K562 (cell line): Measurements from ENCODE around the gene CCNJL. TPM values are rescaled to one million over a fixed set of nuclear protein-coding genes. Genes with fewer than 3 reads are reported as not detected.

Experiments used
- CHCHD3 ChIP-seq: fragments of 250-450 bp; sonication (Bioruptor Pico); IDR thresholded peaks from 2 replicates; pipeline ENCODE4 v2.1.2; 2022; ENCODE audit warnings: mild to moderate bottlenecking
- EHMT2 ChIP-seq: fragments of 450-650 bp; IDR thresholded peaks from 2 replicates; pipeline ENCODE4 v1.6.1; 2018; ENCODE audit warnings: antibody characterized with exemption
- GABPA ChIP-seq: fragments of 200-800 bp; sonication (Bioruptor generic); conservative IDR thresholded peaks from 2 replicates; pipeline ENCODE4 v1.6.1; 2016; ENCODE audit warnings: low read depth, missing genetic modification characterization, missing compliant biosample characterization
- TOE1 ChIP-seq, 2 experiments: fragments of 450-650 bp in 1 of 2; sonication (generic) in 1 of 2; formaldehyde crosslinking in 1 of 2; IDR thresholded peaks; 2 replicates each; pipeline versions ENCODE4 v1.7.1 to v1.8.0; 2016 to 2022; ENCODE audit warnings: borderline replicate concordance in 2 of 2, mild to moderate bottlenecking in 2 of 2, antibody characterized with exemption in 1 of 2, inconsistent platforms in 1 of 2, low read depth in 1 of 2, missing genetic modification reagents in 1 of 2, moderate library complexity in 1 of 2
- polyA plus RNA-seq, 8 experiments: library from polyadenylated mRNA; depleted of rRNA in 4 of 8; stranded (reverse) in 5 of 8; unstranded in 3 of 8; fragments of >200 nt; fragmentation: Nextera tagmentation in 2 of 8; fragmentation: Illumina TruSeq in 1 of 8; extraction: Ambion mirVana in 2 of 8; extraction: Trizol in 1 of 8; gene quantifications; 2 replicates each; pipeline versions ENCODE4 v1.2.1 to v1.2.3, GENCODE V29; 2011 to 2014; ENCODE audit warnings: inconsistent platforms in 1 of 8, missing spikeins in 1 of 8
- total RNA-seq, 7 experiments: library from RNA; depleted of rRNA in 6 of 7; stranded (reverse); fragments of >200 nt in 6 of 7; fragmentation: Illumina TruSeq in 2 of 7; extraction: Trizol in 2 of 7; gene quantifications; 2 replicates each; pipeline versions ENCODE4 v1.2.1 to v1.2.3, GENCODE V29; 2011 to 2021; ENCODE audit warnings: low replicate concordance in 1 of 7
- TF ChIP-seq, protein P1 (sequence below): fragments of 450-650 bp; IDR thresholded peaks from 2 replicates; pipeline ENCODE4 v1.6.1; 2016; ENCODE audit warnings: low read depth
- TF ChIP-seq, protein P2 (sequence below): IDR thresholded peaks from 2 replicates; pipeline ENCODE4 v1.6.1; 2012; ENCODE audit warnings: low read depth, low read length, improper control_type of control experiment, borderline replicate concordance
- TF ChIP-seq, protein P3 (sequence below): fragments of 250-450 bp; sonication (Bioruptor Pico); IDR thresholded peaks from 2 replicates; pipeline ENCODE4 v1.4.0; 2020; ENCODE audit warnings: mild to moderate bottlenecking, moderate library complexity

Gene CCNJL
- total and polyA plus RNA-seq, 9 of the 15 experiments (the other 6 are each of a cell fraction or from before 2014, with no cell fraction given) = 0.04 TPM; not detected in 8

DNA sequence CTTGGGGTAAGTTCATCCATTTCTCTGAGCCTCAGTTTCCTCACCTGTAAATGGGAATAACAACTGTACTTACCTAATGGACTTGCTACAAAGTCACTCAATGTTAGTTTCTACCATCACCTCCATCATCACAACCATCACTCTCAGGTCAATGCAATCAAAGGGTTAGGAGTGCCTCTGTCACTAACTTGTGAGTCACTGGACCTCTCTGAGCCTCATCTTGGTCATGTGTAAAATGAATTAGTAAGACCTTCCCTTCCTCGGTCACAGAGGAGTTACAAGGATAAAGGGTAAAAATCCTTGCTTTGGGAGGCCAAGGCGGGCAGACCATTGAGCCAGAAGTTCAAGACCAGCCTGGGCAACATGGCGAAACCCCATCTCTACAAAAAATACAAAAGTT is 70.2 kb downstream of the CCNJL start (continued):
- TF ChIP-seq, protein P1, sequence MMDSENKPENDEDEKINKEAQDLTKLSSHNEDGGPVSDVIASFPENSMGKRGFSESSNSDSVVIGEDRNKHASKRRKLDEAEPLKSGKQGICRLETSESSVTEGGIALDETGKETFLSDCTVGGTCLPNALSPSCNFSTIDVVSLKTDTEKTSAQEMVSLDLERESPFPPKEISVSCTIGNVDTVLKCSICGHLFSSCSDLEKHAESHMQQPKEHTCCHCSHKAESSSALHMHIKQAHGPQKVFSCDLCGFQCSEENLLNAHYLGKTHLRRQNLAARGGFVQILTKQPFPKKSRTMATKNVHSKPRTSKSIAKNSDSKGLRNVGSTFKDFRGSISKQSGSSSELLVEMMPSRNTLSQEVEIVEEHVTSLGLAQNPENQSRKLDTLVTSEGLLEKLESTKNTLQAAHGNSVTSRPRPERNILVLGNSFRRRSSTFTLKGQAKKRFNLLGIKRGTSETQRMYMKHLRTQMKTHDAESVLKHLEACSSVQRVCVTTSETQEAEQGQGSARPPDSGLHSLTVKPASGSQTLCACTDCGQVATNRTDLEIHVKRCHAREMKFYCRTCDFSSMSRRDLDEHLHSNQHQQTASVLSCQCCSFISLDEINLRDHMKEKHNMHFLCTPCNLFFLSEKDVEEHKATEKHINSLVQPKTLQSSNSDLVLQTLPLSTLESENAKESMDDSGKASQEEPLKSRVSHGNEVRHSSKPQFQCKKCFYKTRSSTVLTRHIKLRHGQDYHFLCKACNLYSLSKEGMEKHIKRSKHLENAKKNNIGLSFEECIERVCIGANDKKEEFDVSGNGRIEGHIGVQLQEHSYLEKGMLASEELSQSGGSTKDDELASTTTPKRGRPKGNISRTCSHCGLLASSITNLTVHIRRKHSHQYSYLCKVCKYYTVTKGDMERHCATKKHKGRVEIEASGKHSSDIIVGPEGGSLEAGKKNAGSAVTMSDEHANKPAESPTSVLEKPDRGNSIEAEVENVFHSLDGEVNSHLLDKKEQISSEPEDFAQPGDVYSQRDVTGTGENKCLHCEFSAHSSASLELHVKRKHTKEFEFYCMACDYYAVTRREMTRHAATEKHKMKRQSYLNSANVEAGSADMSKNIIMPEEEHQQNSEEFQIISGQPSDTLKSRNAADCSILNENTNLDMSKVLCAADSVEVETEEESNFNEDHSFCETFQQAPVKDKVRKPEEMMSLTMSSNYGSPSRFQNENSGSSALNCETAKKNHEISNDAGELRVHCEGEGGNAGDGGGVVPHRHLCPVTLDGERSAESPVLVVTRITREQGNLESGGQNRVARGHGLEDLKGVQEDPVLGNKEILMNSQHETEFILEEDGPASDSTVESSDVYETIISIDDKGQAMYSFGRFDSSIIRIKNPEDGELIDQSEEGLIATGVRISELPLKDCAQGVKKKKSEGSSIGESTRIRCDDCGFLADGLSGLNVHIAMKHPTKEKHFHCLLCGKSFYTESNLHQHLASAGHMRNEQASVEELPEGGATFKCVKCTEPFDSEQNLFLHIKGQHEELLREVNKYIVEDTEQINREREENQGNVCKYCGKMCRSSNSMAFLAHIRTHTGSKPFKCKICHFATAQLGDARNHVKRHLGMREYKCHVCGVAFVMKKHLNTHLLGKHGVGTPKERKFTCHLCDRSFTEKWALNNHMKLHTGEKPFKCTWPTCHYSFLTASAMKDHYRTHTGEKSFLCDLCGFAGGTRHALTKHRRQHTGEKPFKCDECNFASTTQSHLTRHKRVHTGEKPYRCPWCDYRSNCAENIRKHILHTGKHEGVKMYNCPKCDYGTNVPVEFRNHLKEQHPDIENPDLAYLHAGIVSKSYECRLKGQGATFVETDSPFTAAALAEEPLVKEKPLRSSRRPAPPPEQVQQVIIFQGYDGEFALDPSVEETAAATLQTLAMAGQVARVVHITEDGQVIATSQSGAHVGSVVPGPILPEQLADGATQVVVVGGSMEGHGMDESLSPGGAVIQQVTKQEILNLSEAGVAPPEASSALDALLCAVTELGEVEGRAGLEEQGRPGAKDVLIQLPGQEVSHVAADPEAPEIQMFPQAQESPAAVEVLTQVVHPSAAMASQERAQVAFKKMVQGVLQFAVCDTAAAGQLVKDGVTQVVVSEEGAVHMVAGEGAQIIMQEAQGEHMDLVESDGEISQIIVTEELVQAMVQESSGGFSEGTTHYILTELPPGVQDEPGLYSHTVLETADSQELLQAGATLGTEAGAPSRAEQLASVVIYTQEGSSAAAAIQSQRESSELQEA = no peak
- TF ChIP-seq, protein P2, sequence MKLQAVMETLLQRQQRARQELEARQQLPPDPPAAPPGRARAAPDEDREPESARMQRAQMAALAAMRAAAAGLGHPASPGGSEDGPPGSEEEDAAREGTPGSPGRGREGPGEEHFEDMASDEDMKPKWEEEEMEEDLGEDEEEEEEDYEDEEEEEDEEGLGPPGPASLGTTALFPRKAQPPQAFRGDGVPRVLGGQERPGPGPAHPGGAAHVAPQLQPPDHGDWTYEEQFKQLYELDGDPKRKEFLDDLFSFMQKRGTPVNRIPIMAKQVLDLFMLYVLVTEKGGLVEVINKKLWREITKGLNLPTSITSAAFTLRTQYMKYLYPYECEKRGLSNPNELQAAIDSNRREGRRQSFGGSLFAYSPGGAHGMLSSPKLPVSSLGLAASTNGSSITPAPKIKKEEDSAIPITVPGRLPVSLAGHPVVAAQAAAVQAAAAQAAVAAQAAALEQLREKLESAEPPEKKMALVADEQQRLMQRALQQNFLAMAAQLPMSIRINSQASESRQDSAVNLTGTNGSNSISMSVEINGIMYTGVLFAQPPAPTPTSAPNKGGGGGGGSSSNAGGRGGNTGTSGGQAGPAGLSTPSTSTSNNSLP = no peak
- no peak for TF ChIP-seq TOE1 (IDR thresholded peaks at IDR 0.05; ENCODE audit: borderline replicate concordance)
- no peak for TF ChIP-seq TOE1 (CRISPR knock-in tag; IDR thresholded peaks at IDR 0.05; ENCODE audit: borderline replicate concordance, low read depth)
- no peak for TF ChIP-seq GABPA
- TF ChIP-seq, protein P3, sequence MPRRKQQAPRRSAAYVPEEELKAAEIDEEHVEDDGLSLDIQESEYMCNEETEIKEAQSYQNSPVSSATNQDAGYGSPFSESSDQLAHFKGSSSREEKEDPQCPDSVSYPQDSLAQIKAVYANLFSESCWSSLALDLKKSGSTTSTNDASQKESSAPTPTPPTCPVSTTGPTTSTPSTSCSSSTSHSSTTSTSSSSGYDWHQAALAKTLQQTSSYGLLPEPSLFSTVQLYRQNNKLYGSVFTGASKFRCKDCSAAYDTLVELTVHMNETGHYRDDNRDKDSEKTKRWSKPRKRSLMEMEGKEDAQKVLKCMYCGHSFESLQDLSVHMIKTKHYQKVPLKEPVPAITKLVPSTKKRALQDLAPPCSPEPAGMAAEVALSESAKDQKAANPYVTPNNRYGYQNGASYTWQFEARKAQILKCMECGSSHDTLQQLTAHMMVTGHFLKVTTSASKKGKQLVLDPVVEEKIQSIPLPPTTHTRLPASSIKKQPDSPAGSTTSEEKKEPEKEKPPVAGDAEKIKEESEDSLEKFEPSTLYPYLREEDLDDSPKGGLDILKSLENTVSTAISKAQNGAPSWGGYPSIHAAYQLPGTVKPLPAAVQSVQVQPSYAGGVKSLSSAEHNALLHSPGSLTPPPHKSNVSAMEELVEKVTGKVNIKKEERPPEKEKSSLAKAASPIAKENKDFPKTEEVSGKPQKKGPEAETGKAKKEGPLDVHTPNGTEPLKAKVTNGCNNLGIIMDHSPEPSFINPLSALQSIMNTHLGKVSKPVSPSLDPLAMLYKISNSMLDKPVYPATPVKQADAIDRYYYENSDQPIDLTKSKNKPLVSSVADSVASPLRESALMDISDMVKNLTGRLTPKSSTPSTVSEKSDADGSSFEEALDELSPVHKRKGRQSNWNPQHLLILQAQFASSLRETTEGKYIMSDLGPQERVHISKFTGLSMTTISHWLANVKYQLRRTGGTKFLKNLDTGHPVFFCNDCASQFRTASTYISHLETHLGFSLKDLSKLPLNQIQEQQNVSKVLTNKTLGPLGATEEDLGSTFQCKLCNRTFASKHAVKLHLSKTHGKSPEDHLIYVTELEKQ (CRISPR knock-in tag) = no peak
- TF ChIP-seq CHCHD3 (CRISPR knock-in tag) = no peak
- TF ChIP-seq EHMT2 = no peak
